Prostate gland (tissue), 2 donors: ENCODE measurements around the gene PRPF6. TPM values are rescaled to one million over a fixed set of nuclear protein-coding genes. Genes with fewer than 3 reads are reported as not detected.

ENCODE experiments used
- DNase-seq: peaks from one replicate; pipeline ENCODE4 v3.0.0-alpha.2; 2019; ENCODE audit warnings: low spot score
- H3K27ac ChIP-seq, 2 donors: fragments of 200-600 bp; sonication (generic); 2 replicates each; pipeline ENCODE4 v1.5.1; 2017 to 2019
- H3K27me3 ChIP-seq: fragments of 200-600 bp; sonication (generic); replicated peaks from 2 replicates; pipeline ENCODE4 v1.5.1; 2019; ENCODE audit not compliant: insufficient read depth
- H3K36me3 ChIP-seq, 2 donors: fragments of 200-600 bp; sonication (generic); 1 replicate in 1 of 2; 2 replicates in 1 of 2; pipeline versions ENCODE4 v1.5.1 to v1.8.1; 2017 to 2019
- H3K4me1 ChIP-seq: fragments of 200-600 bp; sonication (generic); replicated peaks from 2 replicates; pipeline ENCODE4 v1.5.1; 2019
- H3K4me3 ChIP-seq, 2 donors: fragments of 200-600 bp; sonication (generic); 2 replicates each; pipeline ENCODE4 v1.5.1; 2017 to 2019
- H3K9me3 ChIP-seq: fragments of 200-600 bp; sonication (generic); 2 replicates; pipeline ENCODE4 v1.5.1; 2017
- CTCF ChIP-seq, 4 experiments: fragments of 200-600 bp in 2 of 4; fragments of 450-650 bp in 2 of 4; sonication (generic) in 2 of 4; IDR thresholded peaks; 1 replicate in 3 of 4; 2 replicates in 1 of 4; pipeline ENCODE4 v1.5.1; 2016 to 2019; ENCODE audit warnings: antibody characterized with exemption in 4 of 4, mild to moderate bottlenecking in 2 of 4, moderate library complexity in 2 of 4
- POLR2A ChIP-seq: fragments of 450-650 bp; IDR thresholded peaks from one replicate; pipeline ENCODE4 v1.6.1; 2016; ENCODE audit warnings: antibody characterized with exemption, mild to moderate bottlenecking
- POLR2AphosphoS5 ChIP-seq: sonication (generic); formaldehyde crosslinking; IDR thresholded peaks from one replicate; pipeline ENCODE4 v1.6.1; 2017; ENCODE audit warnings: antibody characterized with exemption
- WGBS: methylation state at CpG from one replicate; pipeline ENCODE4 v1.1.5; 2018; 5-methylcytosine and 5-hydroxymethylcytosine counted together
- intact Hi-C: fragments of 100-400 bp; cut with DNase I; formaldehyde crosslinking; loops from one replicate; pipeline ENCODE4 v1.14.2; 2022
- total RNA-seq, 2 donors: library from RNA; depleted of rRNA; stranded (reverse); fragments of >200 nt; gene quantifications; one replicate each; pipeline ENCODE4 v1.1.0, GENCODE V29; 2016

The PRPF6 gene
- total RNA-seq, 2 donors from 2014 or later: 60.9 to 99.6 TPM

GRCh38 chr20:64021124-64021975, 40.4 kb downstream of the PRPF6 start:
- DNase-seq: no peak
- TF ChIP-seq POLR2A (no peak), POLR2AphosphoS5 (no peak), CTCF (IDR thresholded peaks at IDR 0.05) (no peak)
- WGBS: 93% methylated on average over 36 of the region's 36 CpGs
- no peak overlapping the region for H3K27ac ChIP-seq
- no peaks in the 10 kb centered on the region for H3K27me3 ChIP-seq
- no peaks in the 10 kb centered on the region for H3K4me1 ChIP-seq
- H3K9me3 ChIP-seq: no peaks in the 10 kb centered on the region
- H3K36me3 ChIP-seq: peaks cover 6 to 65% of the 10 kb centered on the region in 2 donors
- intact Hi-C loops: no loop called here
- H3K4me3 ChIP-seq: no peak overlapping the region

- no peak for DNase-seq
- H3K27ac ChIP-seq: no peak overlapping the region
- WGBS: 92% methylated on average over 17 of the region's 17 CpGs
- H3K27me3 ChIP-seq: no peaks in the 10 kb centered on the region
- no peak overlapping the region for H3K4me3 ChIP-seq
- no peaks in the 10 kb centered on the region for H3K4me1 ChIP-seq
- intact Hi-C loops: no loop called here
- H3K9me3 ChIP-seq: no peaks in the 10 kb centered on the region
- TF ChIP-seq POLR2A (no peak), CTCF (IDR thresholded peaks at IDR 0.05) (no peak), POLR2AphosphoS5 (no peak)
- H3K36me3 ChIP-seq: peaks cover 12 to 70% of the 10 kb centered on the region in 2 donors
Observed at GRCh38 chr20:64022671-64023360, 41.9 kb downstream of the PRPF6 start.

- no peak for TF ChIP-seq CTCF (IDR thresholded peaks at IDR 0.05)
- TF ChIP-seq POLR2AphosphoS5: no peak
- no peak for TF ChIP-seq POLR2A
- Histone ChIP-seq H3K4me3 (no peak overlapping the region), H3K27me3 (no peaks in the 10 kb centered on the region), H3K9me3 (no peaks in the 10 kb centered on the region), H3K4me1 (no peaks in the 10 kb centered on the region), H3K27ac (no peak overlapping the region), H3K36me3 (peaks cover 12 to 63% of the 10 kb centered on the region in 2 donors)
- WGBS: 72% methylated on average over 15 of the region's 15 CpGs
- intact Hi-C loops: no loop called here
- no peak for DNase-seq
Observed at GRCh38 chr20:64023361-64024140, 42.6 kb downstream of the PRPF6 start.

GRCh38 chr20:64024141-64024990, 43.4 kb downstream of the PRPF6 start:
- 67% methylated on average over 17 of the region's 17 CpGs for WGBS
- Histone ChIP-seq H3K9me3 (no peaks in the 10 kb centered on the region), H3K27ac (no peak overlapping the region), H3K27me3 (no peaks in the 10 kb centered on the region), H3K4me3 (no peak overlapping the region), H3K36me3 (peaks cover 11 to 60% of the 10 kb centered on the region in 2 donors), H3K4me1 (no peaks in the 10 kb centered on the region)
- DNase-seq: no peak
- TF ChIP-seq CTCF (IDR thresholded peaks at IDR 0.05) (no peak), POLR2A (no peak), POLR2AphosphoS5 (no peak)
- intact Hi-C loops: no loop called here
